ENCODE results near the gene PGGHG.

DNA sequence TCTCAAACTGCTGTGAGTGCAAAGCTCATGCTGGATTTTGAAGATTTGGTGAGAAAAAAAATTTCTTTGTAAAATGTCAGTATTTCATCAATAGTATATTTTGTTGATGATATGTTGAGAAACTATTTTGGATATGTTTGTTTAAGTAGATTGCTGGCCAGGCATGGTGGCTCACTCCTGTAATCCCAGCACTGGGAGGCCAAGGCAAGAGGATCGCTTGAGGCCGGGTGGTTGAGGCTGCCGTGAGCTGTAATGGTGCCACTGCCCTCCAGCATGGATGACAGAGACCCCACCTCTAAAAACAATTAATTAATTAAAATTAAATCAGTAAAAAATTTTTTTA lies 38.6 kb downstream of the PGGHG start:
- TF ChIP-seq, protein P1, sequence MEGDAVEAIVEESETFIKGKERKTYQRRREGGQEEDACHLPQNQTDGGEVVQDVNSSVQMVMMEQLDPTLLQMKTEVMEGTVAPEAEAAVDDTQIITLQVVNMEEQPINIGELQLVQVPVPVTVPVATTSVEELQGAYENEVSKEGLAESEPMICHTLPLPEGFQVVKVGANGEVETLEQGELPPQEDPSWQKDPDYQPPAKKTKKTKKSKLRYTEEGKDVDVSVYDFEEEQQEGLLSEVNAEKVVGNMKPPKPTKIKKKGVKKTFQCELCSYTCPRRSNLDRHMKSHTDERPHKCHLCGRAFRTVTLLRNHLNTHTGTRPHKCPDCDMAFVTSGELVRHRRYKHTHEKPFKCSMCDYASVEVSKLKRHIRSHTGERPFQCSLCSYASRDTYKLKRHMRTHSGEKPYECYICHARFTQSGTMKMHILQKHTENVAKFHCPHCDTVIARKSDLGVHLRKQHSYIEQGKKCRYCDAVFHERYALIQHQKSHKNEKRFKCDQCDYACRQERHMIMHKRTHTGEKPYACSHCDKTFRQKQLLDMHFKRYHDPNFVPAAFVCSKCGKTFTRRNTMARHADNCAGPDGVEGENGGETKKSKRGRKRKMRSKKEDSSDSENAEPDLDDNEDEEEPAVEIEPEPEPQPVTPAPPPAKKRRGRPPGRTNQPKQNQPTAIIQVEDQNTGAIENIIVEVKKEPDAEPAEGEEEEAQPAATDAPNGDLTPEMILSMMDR (IDR thresholded peaks at IDR 0.05): no peak
- TF ChIP-seq POLR2AphosphoS5 (IDR thresholded peaks at IDR 0.05) (no peak), POLR2A (IDR thresholded peaks at IDR 0.05; ENCODE audit: low read depth) (no peak), EP300 (IDR thresholded peaks at IDR 0.05) (no peak)

Measured in esophagus muscularis mucosa (tissue), 4 donors.